Bronchus fibroblast of lung (primary cell): ENCODE measurements around the gene CACNA1S. TPM values are rescaled to one million over a fixed set of nuclear protein-coding genes. Genes with fewer than 3 reads are reported as not detected.

Experiments
- total RNA-seq: library from RNA; depleted of rRNA; stranded (reverse); fragments of >200 nt; gene quantifications from 2 replicates; pipeline ENCODE4 v1.2.3, GENCODE V29; 2015

The CACNA1S gene
- not detected in 2 replicates for total RNA-seq

DNA sequence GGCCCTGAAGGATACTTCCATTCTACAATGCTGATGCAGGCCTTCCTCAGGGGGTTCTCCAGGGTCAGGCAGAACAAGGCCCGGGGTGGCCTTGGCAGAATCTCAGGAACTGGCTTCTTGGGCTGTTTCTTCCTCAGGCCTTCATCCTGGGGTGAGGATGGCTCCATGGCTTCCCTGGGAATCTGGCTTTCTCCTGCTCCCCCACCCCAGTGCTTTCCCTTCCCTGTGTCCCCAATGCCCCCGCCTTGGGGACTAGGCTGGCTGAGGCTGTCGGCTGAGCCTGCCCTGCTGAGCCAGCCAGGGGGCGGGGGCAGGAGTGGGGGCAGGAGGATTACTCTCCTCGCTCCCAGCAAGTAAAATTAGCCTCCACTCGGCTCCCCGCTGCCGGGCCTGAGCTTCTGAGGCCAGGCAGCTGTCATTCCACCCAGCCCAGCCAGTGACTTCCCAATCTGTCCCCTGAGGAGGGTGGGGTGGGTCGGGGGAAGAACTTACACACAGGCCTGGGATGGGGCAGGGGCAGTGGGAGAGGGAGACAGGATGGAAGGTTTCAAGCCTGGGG lies at the start of gene CACNA1S:
Gene CACNA1S (minus strand): TSS at position 254 of the 559 bp plus-strand sequence. CDS start 87 bp downstream, at position 167.

DNA sequence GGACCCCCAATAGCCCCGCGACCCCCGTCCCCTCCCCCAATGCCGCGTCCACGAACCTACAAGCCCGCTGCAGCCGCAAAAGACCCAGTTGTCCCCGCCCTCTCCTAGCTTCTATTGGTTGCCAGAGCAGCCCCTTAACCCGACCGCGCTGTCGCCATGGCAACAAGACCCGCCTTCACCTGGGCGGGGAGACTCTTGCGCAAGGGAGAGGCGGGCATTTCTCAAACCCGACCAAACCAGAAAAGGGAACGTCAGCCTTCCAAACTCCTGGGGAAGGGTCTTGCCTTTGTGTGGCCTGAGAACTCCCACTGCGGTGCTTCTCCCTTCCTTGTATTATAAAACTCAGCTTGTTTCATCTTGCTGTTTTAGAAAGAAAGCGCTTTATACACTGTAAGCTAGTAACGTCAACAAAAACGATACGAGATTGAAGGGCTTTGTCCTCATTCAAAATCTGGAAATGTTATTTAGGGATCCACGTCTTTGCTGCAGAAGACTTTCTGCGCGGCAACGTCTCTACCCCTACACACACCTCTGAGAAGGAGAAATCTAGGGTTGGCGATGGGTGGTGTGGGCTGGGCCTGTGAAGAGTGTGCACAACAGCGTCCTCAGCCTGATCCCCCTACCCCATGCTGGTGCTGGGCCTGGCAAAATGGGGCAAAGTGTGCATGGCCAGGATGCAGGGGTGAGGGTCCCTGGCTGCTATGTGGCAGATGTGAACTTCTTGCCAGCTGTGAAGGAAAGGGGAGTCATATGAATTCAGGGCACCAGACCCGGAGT lies 42.4 kb upstream of the CACNA1S start, which contains the start of gene TMEM9:
Gene TMEM9 (minus strand): TSS at position 86 of the 777 bp plus-strand sequence. CDS start 551 bp downstream, outside the sequence.

DNA sequence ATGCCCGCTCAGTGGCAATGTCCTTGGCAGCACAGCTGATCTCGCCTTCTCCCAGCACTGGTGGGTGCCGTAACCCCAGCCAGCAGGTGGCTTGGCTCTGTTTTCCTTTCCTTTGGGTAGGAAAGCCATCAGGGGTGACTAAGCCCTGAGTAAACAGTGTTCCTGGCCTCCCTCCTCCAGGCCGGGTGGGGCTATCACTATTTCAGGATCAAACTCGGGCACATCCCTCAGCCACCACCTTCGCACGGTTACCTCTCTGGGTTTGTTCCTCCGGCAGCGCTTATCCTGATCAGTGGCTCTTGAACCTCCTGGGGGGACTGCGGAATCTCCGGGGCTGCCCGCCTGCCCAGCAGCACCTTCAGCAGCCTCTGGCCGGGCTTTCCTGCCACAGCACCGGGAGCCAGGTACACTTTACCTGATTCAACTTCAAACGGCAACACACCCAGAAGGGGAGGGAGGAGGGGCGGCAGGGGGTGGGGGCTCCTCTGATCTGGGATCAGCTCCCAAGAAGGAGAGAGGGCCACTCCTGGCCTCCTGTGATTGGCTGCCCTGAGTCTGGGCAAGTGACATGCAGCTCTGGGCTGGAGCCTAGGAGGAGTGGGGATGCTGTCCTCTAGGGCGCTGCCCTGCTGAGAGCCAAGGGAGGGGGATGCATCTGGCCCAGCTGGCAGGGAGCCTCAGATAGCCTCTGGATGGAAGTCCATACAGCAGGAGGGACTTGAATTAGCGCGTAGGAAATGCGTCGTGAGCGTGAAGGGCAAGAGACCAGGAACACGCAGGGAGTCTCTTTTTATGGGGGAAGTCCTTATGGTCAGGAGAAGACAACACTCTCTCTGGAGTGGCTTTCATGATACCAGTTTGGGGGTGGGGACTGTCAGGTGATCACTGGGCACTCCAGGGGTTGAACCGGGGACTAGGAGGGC lies 14.9 kb upstream of the CACNA1S start, which contains the start of gene ASCL5:
Gene ASCL5 (minus strand): TSS at position 353 of the 923 bp plus-strand sequence. CDS start 11,812 bp downstream, outside the sequence.

DNA sequence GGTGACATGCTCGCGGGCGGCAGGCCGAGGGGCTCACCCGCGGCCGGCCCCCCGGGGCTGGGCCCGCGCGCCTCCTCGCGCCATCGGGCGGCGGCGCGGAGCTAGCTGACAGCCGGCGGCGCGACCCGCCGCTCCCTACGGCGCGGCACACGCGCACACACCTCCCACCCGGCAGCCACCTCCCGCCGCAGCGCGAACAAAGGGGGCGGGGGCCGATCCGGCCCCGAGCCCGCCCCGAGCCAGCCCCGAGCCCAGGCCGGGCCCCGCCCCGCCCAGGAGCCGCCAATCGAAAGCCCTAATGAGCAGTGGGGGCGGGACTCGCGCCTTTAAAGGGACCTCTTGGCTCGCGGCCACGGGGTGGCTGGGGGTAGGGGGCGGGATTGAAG lies 88.7 kb downstream of the CACNA1S start, which contains the start of gene KIF21B:
Gene KIF21B (minus strand): TSS at position 198 of the 386 bp plus-strand sequence. CDS start 331 bp downstream, outside the sequence.

Other genes starting within 250 kb of the CACNA1S start
- gene GPR25, start 239.4 kb downstream of the CACNA1S start, total RNA-seq, result not detected in 2 replicates
- gene INAVA, start 217.5 kb downstream of the CACNA1S start, total RNA-seq, result 0.34 and 2.5 TPM in 2 replicates
- 3.0 and 3.3 TPM in 2 replicates for gene KIF21B, start 88.7 kb downstream of the CACNA1S start, total RNA-seq
- gene ASCL5, start 14.8 kb upstream of the CACNA1S start, total RNA-seq, result under 0.01 TPM in 1 of 2 replicates, not detected in the other
- 78.0 and 80.6 TPM in 2 replicates for gene TMEM9, start 42.0 kb upstream of the CACNA1S start, total RNA-seq
- gene IGFN1, start 78.4 kb upstream of the CACNA1S start, total RNA-seq, result not detected in 2 replicates
- under 0.01 TPM in 1 of 2 replicates, not detected in the other for gene PKP1, start 171.1 kb upstream of the CACNA1S start, total RNA-seq